Esophagus muscularis mucosa (tissue), 4 donors: ENCODE measurements around the gene NAAA. TPM values are rescaled to one million over a fixed set of nuclear protein-coding genes. Genes with fewer than 3 reads are reported as not detected.

Experiments
- DNase-seq: peaks from one replicate; pipeline ENCODE4 v3.0.0-alpha.2; 2017; ENCODE audit errors: extremely low spot score
- H3K27ac ChIP-seq, 4 donors: fragments of 200-600 bp; sonication (generic); replicated peaks in 1 of 4; 1 replicate in 3 of 4; 2 replicates in 1 of 4; pipeline ENCODE4 v1.5.1; 2016 to 2019; ENCODE audit warnings: mild to moderate bottlenecking in 1 of 4
- H3K27me3 ChIP-seq, 4 donors: fragments of 200-600 bp; sonication (generic); one replicate each; pipeline versions ENCODE4 v1.5.1 to v1.6.0; 2016 to 2019
- H3K36me3 ChIP-seq, 4 donors: fragments of 200-600 bp; sonication (generic); one replicate each; pipeline ENCODE4 v1.5.1; 2016 to 2019
- H3K4me1 ChIP-seq, 4 donors: fragments of 200-600 bp; sonication (generic); one replicate each; pipeline ENCODE4 v1.5.1; 2016 to 2019
- H3K4me3 ChIP-seq, 4 donors: fragments of 200-600 bp; sonication (generic); 1 replicate in 2 of 4; 2 replicates in 2 of 4; pipeline ENCODE4 v1.5.1; 2016 to 2019; ENCODE audit warnings: mild to moderate bottlenecking in 4 of 4, moderate library complexity in 1 of 4
- H3K9me3 ChIP-seq, 4 donors: fragments of 200-600 bp; sonication (generic); 1 replicate in 3 of 4; 2 replicates in 1 of 4; pipeline ENCODE4 v1.5.1; 2016 to 2019
- EP300 ChIP-seq: sonication (generic); formaldehyde crosslinking; IDR thresholded peaks from one replicate; pipeline ENCODE4 v1.6.1; 2017; ENCODE audit warnings: antibody characterized with exemption
- POLR2A ChIP-seq: fragments of 450-650 bp; IDR thresholded peaks from one replicate; pipeline ENCODE4 v1.6.1; 2017; ENCODE audit warnings: antibody characterized with exemption, moderate library complexity, mild to moderate bottlenecking, low read depth
- POLR2AphosphoS5 ChIP-seq, 2 donors: sonication (generic); formaldehyde crosslinking; IDR thresholded peaks; one replicate each; pipeline ENCODE4 v1.6.1; 2017; ENCODE audit warnings: antibody characterized with exemption in 2 of 2
- WGBS: methylation state at CpG from one replicate; pipeline ENCODE4 v1.1.5; 2018; 5-methylcytosine and 5-hydroxymethylcytosine counted together
- intact Hi-C: fragments of 100-400 bp; cut with DNase I; formaldehyde crosslinking; loops from one replicate; pipeline ENCODE4 v1.15.1; 2023
- total RNA-seq, 4 donors: library from RNA; depleted of rRNA; stranded (reverse); fragments of >200 nt; gene quantifications; one replicate each; pipeline versions ENCODE4 v1.1.0 to v1.2.1, GENCODE V29; 2016
- TF ChIP-seq, protein P1 (sequence below), 3 experiments: fragments of 200-600 bp in 2 of 3; fragments of 450-650 bp in 1 of 3; sonication (generic) in 2 of 3; IDR thresholded peaks; one replicate each; pipeline ENCODE4 v1.5.1; 2017 to 2019; ENCODE audit warnings: antibody characterized with exemption in 3 of 3, mild to moderate bottlenecking in 2 of 3, moderate library complexity in 1 of 3

Gene NAAA
- total RNA-seq, 4 donors from 2014 or later: 20.7 to 55.7 (median 26.6) TPM

DNA sequence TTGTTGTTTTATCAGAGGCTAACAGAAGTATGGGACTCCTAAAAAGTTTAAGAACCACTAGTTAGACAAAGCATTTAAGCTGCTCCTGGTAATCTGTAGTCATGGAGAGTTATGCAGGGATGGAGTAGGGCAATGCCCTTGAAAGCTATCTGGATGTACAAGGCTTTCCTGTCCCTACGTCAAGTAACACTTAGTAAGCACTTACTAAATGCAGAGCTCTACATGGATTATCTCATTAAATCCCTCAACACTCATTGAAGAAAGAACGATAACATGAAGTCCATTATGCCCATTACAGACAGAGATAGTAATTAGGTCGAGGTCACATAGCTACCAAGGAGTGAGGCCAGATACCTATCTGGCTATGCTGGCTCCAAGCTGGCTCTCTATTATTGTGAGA is 71.7 kb downstream of the NAAA start:
- no peak for TF ChIP-seq EP300
- no peak for TF ChIP-seq POLR2A
- no peak for TF ChIP-seq POLR2AphosphoS5 (IDR thresholded peaks at IDR 0.05)
- TF ChIP-seq, protein P1, sequence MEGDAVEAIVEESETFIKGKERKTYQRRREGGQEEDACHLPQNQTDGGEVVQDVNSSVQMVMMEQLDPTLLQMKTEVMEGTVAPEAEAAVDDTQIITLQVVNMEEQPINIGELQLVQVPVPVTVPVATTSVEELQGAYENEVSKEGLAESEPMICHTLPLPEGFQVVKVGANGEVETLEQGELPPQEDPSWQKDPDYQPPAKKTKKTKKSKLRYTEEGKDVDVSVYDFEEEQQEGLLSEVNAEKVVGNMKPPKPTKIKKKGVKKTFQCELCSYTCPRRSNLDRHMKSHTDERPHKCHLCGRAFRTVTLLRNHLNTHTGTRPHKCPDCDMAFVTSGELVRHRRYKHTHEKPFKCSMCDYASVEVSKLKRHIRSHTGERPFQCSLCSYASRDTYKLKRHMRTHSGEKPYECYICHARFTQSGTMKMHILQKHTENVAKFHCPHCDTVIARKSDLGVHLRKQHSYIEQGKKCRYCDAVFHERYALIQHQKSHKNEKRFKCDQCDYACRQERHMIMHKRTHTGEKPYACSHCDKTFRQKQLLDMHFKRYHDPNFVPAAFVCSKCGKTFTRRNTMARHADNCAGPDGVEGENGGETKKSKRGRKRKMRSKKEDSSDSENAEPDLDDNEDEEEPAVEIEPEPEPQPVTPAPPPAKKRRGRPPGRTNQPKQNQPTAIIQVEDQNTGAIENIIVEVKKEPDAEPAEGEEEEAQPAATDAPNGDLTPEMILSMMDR (IDR thresholded peaks at IDR 0.05): no peak
- 57% methylated on average over 3 of the region's 3 CpGs for WGBS
- Histone ChIP-seq H3K4me1 (no peaks in the 10 kb centered on the region), H3K27me3 (no peaks in the 10 kb centered on the region), H3K9me3 (no peaks in the 10 kb centered on the region), H3K27ac (no peak overlapping the region), H3K36me3 (no peaks in the 10 kb centered on the region), H3K4me3 (no peak overlapping the region)
- DNase-seq: no peak
- intact Hi-C loops: no loop called here

DNA sequence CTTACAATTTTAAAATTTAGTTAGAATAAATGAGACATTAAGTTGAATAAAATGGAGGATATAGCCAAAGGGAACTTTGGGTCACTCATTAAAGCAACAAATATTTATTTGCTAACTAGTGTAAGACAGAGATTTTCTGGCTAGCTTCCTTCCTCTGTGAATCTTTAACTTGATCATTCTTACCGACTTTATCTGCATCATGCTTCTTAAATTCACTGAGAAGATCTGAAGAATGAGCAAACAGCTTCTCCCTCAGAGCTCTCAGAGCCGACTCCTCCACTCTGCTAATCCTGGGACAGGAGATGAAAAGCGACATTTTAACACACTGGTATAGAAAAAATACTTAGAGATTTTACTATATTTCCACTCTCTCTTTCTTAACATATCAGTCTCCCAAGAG is 73.7 kb downstream of the NAAA start:
- Histone ChIP-seq H3K9me3 (no peaks in the 10 kb centered on the region), H3K4me1 (no peaks in the 10 kb centered on the region), H3K27me3 (no peaks in the 10 kb centered on the region), H3K36me3 (no peaks in the 10 kb centered on the region), H3K4me3 (no peak overlapping the region), H3K27ac (no peak overlapping the region)
- WGBS: 69% methylated on average over 3 of the region's 3 CpGs
- no peak for DNase-seq
- intact Hi-C loops: no loop called here
- TF ChIP-seq, protein P1 (IDR thresholded peaks at IDR 0.05): no peak
- TF ChIP-seq EP300 (no peak), POLR2A (no peak), POLR2AphosphoS5 (IDR thresholded peaks at IDR 0.05) (no peak)

Other genes starting within 250 kb of the NAAA start
- gene USO1, start 216.4 kb downstream of the NAAA start, total RNA-seq: 100 to 1,000 TPM in 1 of 4 donors, 10 to 100 TPM in 3; 61.0 to 103 (median 74.4) TPM
- not detected for gene PPEF2, start 38.6 kb downstream of the NAAA start, total RNA-seq
- gene SDAD1, start 49.9 kb upstream of the NAAA start, total RNA-seq: 10 to 100 TPM; 30.6 to 38.2 (median 35.7) TPM
- under 1 TPM in 3 of 4 donors, not detected in 1; 0.11 to 0.17 (median 0.13) TPM for gene CXCL9, start 66.5 kb upstream of the NAAA start, total RNA-seq
- gene CXCL10, start 82.5 kb upstream of the NAAA start, total RNA-seq: under 1 TPM in 1 of 4 donors, not detected in 3; 0.50 TPM
- gene CXCL11, start 95.1 kb upstream of the NAAA start, total RNA-seq: not detected
- gene ART3, start 133.7 kb upstream of the NAAA start, total RNA-seq: 10 to 100 TPM in 1 of 4 donors, 1 to 10 TPM in 3; 5.8 to 17.8 (median 8.9) TPM
- gene NUP54, start 207.4 kb upstream of the NAAA start, total RNA-seq: 10 to 100 TPM; 29.6 to 44.4 (median 39.3) TPM